T-helper 1 cell treated with Interleukin-12 subunit alpha and Interleukin-12 subunit beta and Interleukin-4 antibody, amounts not matched to agents 30 ng/mL and 1 ng/mL, for 36 hours (primary cell): Measurements from ENCODE around the gene PTPRM. TPM values are rescaled to one million over a fixed set of nuclear protein-coding genes. Genes with fewer than 3 reads are reported as not detected.

Experiments used
- intact Hi-C: fragments of 100-400 bp; cut with micrococcal nuclease; formaldehyde crosslinking; loops from one replicate; pipeline ENCODE4 v1.15.1; 2024
- total RNA-seq: library from RNA; stranded (reverse); gene quantifications from 2 replicates; pipeline ENCODE4 v1.2.3, GENCODE V29; 2022

Gene PTPRM
- total RNA-seq, 1 donor from 2014 or later, result 8.2 TPM

- intact Hi-C loops, result no loop called here
Observed at GRCh38 chr18:7754258-7754657, 187.1 kb downstream of the PTPRM start.

GRCh38 chr18:7754725-7755181 lies 187.6 kb downstream of the PTPRM start:
- intact Hi-C loops, result no loop called here

GRCh38 chr18:7755753-7756475 lies 188.8 kb downstream of the PTPRM start:
- intact Hi-C loops, result no loop called here

GRCh38 chr18:7757175-7757574 lies 190.1 kb downstream of the PTPRM start:
- intact Hi-C loops, result no loop called here

- intact Hi-C loops, result no loop called here
Observed at GRCh38 chr18:7758764-7759163, 191.6 kb downstream of the PTPRM start.

GRCh38 chr18:7760967-7761948 lies 194.1 kb downstream of the PTPRM start:
- intact Hi-C loops, result no loop called here

- intact Hi-C loops, result no loop called here
Observed at GRCh38 chr18:7764405-7764804, 197.3 kb downstream of the PTPRM start.

- intact Hi-C loops, result no loop called here
Observed at GRCh38 chr18:7766346-7766745, 199.2 kb downstream of the PTPRM start.

GRCh38 chr18:7766817-7767216 lies 199.7 kb downstream of the PTPRM start:
- intact Hi-C loops, result no loop called here

- intact Hi-C loops, result no loop called here
Observed at GRCh38 chr18:7770908-7771307, 203.8 kb downstream of the PTPRM start.

GRCh38 chr18:7772510-7772888 lies 205.4 kb downstream of the PTPRM start:
- intact Hi-C loops, result no loop called here

- intact Hi-C loops, result no loop called here
Observed at GRCh38 chr18:7772951-7773350, 205.8 kb downstream of the PTPRM start.

GRCh38 chr18:7775128-7775527 lies 208.0 kb downstream of the PTPRM start:
- intact Hi-C loops, result no loop called here

GRCh38 chr18:7775843-7776242 lies 208.7 kb downstream of the PTPRM start:
- intact Hi-C loops, result no loop called here

GRCh38 chr18:7778181-7778580 lies 211.1 kb downstream of the PTPRM start:
- intact Hi-C loops, result no loop called here

- intact Hi-C loops, result no loop called here
Observed at GRCh38 chr18:7779211-7779610, 212.1 kb downstream of the PTPRM start.

GRCh38 chr18:7784171-7784570 lies 217.1 kb downstream of the PTPRM start:
- intact Hi-C loops, result no loop called here

- intact Hi-C loops, result no loop called here
Observed at GRCh38 chr18:7786569-7786968, 219.5 kb downstream of the PTPRM start.

GRCh38 chr18:7787339-7787738 lies 220.2 kb downstream of the PTPRM start:
- intact Hi-C loops, result no loop called here

GRCh38 chr18:7789856-7790552 lies 222.9 kb downstream of the PTPRM start:
- intact Hi-C loops, result no loop called here

GRCh38 chr18:7793100-7793499 lies 226.0 kb downstream of the PTPRM start:
- intact Hi-C loops, result no loop called here
